CD4-positive, alpha-beta T cell treated with Interleukin-12 subunit alpha and Interleukin-12 subunit beta, for 1 hour (primary cell): ENCODE results near the gene KAT6B.

Experiments used
- DNase-seq: peaks from one replicate; pipeline ENCODE4 v3.0.0-alpha.2; 2020

The KAT6B gene

DNA sequence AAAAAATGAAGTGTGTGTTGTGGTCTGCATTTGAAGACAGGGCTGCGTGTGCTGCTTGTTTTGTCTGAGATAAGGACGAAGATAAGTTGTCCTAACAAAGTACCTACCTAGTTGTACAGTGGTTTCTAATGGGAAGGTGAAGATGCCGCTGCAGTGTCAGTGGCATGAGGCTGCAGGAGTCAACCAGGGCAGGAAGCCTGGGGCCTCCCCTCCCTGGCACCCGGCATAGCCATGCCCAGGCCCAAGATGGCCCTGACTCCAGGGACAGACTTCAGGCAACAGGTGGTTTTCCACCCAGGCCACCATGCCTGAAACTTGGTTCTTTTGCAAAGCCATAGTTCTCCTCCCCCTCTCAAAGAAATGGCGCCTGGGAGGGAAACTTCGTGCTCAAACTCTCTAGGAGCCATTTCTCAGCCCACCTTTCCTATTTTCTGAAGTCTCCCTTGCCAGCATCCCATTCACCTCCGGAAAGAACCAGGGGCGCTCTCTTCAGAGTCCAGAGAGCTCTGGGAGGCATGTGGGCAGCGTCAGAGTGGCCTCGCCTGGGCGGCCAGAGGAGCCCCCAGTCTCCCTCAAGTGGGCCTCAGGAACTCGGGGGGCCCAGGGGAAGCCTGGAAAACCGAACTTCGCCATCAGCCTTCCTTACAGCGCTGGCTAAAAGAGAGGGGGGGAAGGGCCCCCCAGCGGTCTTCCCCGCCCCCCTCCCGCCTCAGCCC is 2.1 kb upstream of the KAT6B start:
- peak; percentile 37 for DNase-seq

- DNase-seq = no peak
Observed at GRCh38 chr10:74824900-74825370, 1.5 kb upstream of the KAT6B start.

DNA sequence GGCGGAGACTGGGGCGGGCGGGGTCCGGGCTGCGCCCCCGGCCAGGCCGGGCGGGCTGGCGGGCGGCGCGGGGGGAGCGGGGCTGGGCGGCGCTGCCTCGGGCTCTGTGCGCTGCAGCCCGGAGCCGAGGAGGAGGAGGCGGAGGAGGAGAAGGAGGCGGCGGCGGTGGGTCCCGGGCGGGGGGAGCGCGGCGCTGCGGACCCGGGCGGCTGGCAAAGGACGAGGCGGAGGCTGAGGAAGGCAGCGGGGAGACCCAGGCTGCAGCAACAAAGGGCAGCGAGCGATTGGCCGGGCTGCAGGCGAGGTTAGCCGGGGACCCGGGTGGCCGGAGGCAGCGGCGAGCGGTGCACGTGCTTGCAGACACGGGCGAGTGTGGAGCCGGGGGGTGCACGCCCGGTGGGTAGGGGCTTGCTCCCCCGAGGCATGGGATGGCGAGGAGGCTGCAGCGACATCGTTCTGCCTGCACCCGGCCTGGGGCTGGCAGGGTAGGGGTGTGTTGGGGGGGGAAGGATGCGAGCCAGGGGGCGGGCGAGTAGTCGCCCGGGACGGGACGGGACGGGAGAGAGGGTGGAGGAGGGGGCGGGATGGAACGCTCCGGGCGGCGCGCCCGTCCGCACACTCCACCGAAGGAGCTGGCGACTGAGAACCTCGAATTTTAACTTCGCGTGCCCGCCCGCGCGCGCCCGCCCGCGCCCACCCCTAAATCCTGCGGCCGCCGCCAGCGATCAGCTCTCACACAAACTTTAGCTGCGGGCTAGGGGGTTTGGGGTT is 844 bp upstream of the KAT6B start:
- DNase-seq = peak; percentile 60

- no peak for DNase-seq
Observed at GRCh38 chr10:74827045-74827441, 643 bp downstream of the KAT6B start.

GRCh38 chr10:74827694-74828093 is 1.3 kb downstream of the KAT6B start:
- no peak for DNase-seq

DNA sequence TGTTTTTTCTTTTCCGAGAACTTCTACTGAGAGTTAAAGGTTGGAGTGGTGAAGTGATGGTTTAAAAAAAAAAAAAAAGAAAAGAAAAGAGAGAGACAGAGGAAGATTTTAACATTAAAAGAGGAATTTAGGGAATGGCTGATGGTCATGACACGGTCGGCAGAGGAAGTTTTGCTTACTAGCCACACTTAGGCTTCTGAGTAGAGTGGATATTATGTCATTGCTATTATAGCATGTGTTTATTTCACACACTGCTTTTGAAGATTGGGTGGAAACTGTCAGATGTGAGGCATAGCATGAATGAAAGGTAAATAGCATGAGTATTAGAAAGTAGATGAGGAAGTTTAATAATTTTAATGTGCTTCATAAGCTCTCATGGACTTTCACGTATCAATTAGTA is 2.5 kb downstream of the KAT6B start:
- DNase-seq = no peak

GRCh38 chr10:74831518-74832120 is 5.2 kb downstream of the KAT6B start:
- DNase-seq = no peak

GRCh38 chr10:74835963-74836362 is 9.6 kb downstream of the KAT6B start:
- no peak for DNase-seq

GRCh38 chr10:74836877-74837276 is 10.5 kb downstream of the KAT6B start:
- DNase-seq = no peak

DNA sequence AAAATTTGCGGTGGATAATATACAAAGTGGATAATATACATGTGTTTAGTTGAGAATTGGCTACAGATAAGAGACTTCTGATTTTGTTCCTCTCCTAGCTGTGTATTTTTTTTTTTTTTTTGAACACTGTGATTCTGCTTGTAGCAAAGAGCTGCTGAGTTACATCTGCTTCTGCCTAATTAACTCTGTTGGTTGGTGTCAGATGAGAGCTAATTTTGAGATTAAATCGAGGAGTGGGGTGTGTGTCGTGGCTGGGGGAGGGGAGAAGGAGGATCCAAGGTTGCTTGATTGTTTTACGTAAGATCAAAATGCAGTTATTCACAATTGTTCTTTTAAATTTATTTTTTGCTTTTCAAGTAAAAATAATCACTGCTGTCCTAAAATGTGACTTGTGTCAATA is 11.3 kb downstream of the KAT6B start:
- no peak for DNase-seq

GRCh38 chr10:74839708-74840107 is 13.3 kb downstream of the KAT6B start:
- DNase-seq = no peak

DNA sequence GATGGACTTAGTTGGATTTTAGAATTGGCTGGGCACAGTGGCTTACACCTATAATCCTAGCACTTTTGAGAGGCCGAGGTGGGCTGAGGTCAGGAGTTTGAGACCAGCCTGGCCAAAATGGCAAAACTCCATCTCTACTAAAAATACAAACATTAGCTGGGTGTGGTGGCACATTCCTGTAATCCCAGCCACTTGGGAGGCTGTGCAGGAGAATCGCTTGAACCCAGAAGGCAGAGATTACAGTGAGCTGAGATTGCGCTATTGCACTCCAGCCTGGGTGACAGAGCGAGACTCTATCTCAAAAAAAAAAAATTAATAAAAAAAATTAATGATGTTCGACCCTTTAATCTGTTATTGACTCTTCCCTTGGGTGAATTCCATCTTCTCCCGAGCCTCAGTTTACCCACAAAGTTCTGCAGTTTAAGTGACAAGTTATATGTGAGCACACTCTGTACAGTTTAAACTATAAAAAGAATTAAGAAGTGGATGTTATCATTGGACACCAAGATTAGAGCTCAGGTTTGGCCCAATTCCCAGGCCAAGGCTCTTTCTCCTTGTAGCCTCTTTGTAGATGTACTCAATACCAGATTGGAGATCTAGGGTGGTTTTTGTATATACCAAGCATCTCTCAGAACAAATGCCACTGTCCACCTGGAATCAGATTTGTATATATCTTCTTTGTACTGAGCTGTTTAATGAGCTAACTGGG is 15.0 kb downstream of the KAT6B start:
- no peak for DNase-seq

- no peak for DNase-seq
Observed at GRCh38 chr10:74842301-74842954, 16.0 kb downstream of the KAT6B start.

DNA sequence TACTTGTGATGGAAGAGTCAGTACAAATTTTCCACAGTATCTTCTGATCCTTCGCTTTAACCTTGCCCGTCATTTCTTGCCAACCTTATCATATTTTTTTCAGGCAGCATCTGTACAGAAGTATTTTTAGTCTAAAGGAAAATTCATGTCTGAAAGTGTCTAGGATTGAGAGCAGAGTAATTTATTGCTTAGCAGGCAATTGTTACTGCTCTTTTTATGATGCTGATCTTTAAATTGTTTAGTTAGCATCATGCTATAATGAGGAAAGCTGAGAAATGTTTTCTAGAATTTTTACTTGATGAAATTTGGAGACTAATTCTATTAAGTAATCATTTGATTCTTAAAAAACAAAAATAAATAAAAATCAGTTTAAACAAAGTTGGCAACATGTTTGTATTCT is 20.6 kb downstream of the KAT6B start:
- DNase-seq = no peak

DNA sequence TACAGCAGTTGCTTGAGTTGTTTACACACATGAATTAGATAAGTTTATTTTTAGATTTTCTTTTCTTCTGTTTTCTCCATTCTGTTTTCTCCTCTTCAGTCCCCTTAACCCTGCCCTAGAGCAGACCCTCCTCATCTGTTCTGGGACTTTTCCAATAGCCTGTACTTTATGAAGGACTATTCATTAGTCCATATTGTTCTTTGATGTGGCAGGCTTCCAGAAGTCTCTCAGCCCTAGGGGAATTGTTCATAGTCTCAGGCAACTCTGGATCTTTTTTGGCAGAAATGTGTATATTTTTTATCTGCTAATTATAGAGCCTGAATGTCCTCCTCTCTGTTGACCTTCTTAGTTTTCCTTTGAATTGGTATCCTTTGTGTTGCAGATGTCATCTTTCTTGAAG is 25.4 kb downstream of the KAT6B start:
- no peak for DNase-seq

GRCh38 chr10:74852381-74852780 is 26.0 kb downstream of the KAT6B start:
- no peak for DNase-seq

DNA sequence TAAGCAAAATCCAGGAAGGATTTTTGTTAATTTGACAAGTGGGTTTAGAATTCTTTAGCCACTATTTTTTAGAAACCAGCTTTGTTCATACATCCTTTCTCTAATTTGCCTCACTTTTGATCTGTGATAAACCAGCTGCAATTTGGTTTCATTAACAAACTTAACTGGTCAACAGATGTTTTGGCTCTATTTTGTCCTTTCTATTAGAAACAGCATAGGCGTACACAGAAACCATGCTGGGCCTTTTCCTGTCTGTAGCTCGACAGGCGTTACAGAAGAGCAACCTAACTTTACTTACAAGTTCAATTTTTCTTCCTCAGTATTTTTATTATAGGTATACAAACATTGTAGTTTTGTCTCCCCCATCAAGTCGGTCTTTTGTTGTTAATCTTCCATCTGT is 28.2 kb downstream of the KAT6B start:
- no peak for DNase-seq

- no peak for DNase-seq
Observed at GRCh38 chr10:74855027-74855426, 28.6 kb downstream of the KAT6B start.

- DNase-seq = no peak
Observed at GRCh38 chr10:74855439-74855838, 29.0 kb downstream of the KAT6B start.

DNA sequence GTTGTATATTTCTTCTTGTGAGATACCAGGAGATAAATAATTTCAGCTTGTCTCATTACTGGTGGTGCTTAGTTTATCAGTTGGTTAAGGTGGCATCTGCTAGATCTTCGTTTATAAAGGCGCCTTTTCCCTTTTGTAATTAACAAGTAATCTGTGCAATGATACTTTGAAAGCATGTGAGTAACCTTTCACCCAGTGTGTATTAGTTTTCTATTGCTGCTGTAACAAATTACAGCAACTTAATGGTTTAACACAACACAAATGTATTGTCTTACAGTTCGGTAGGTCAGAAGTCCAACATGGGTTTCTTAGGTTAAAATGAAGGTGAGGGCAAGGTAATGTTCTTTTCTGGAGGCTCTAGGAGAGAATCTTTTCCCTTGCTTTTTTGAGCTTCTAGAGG is 30.5 kb downstream of the KAT6B start:
- DNase-seq = no peak

DNA sequence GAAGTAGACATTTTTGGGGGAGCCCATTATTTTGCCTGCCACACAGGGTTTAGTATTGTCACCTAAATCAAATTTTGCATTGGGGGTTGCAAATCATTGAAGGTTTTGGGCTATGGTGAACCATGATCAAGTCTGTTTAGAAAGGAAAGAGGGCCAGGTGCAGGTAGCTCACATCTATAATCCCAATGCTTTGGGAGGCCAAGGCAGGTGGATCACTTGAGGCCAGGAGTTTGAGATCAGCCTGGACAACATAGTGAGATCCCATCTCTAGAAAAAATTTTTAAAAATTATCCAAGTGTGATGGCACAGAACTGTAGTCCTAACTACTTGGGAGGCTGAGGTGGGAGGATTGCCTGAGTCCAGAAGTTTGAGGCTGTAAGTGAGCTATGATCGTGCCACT is 31.2 kb downstream of the KAT6B start:
- no peak for DNase-seq

- DNase-seq = no peak
Observed at GRCh38 chr10:74859546-74859945, 33.1 kb downstream of the KAT6B start.

DNA sequence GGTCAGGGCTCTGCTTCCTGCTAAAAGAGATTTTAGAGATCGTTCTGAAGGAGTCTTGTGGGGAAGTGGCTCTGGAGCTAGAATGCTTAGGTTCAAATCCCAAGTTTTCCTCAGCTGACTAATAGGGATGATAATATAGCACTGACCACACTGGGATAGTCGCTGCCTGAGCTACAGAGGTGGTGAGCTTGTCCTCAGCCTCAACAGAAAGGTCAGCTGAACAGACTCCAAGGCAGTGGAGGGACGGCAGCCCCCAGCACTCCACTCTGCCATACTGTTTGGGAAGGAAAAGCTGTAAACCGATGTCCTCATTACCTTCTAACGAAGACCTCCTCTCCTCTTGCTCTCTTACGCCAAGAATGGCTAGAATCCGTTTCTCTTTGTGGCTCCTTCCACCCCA is 36.2 kb downstream of the KAT6B start:
- no peak for DNase-seq
